Endothelial cell of umbilical vein (primary cell): ENCODE data around the gene FAAP100. TPM values are rescaled to one million over a fixed set of nuclear protein-coding genes. Genes with fewer than 3 reads are reported as not detected.

Source experiments
- BruUV-seq: library from RNA; stranded (reverse); fragments of 400-500 nt; replicated peaks from 2 replicates; lab custom pipeline; 2021; lab: Mats Ljungman, UMichigan
- CTCF ChIA-PET: fragments of 300-600, 350-600 bp; sonication (Branson Sonifier 250); formaldehyde crosslinking; loops from one replicate; lab custom pipeline; 2021; ENCODE audit warnings: antibody characterized with exemption, inconsistent platforms; lab: Charles Lee
- POLR2A ChIA-PET: fragments of 300-600, 350-600 bp; sonication (Branson Sonifier 250); formaldehyde crosslinking; loops from one replicate; lab custom pipeline; 2021; ENCODE audit warnings: antibody characterized with exemption, inconsistent platforms; lab: Charles Lee
- DNase-seq: peaks from one replicate; pipeline ENCODE4 v3.0.0-alpha.2; 2011; ENCODE audit warnings: low read depth, low spot score
- FAIRE-seq: peaks from 2 replicates; lab custom pipeline; 2011; peaks lifted over from hg19 to GRCh38; lab: Jason Lieb, UNC
- H2AFZ ChIP-seq: 2 replicates; pipeline ENCODE4 v1.6.0; 2012; ENCODE audit warnings: low read depth, low read length, control low read depth, inconsistent platforms
- H3K27ac ChIP-seq: 2 replicates; pipeline ENCODE4 v1.5.1; 2011; ENCODE audit warnings: low read depth, mild to moderate bottlenecking, control low read depth, low read length, moderate library complexity; ENCODE audit not compliant: insufficient read depth
- H3K27me3 ChIP-seq, 2 experiments: 2 replicates each; pipeline versions ENCODE4 v1.6.0 to v1.6.1; 2011; ENCODE audit warnings: low read length in 2 of 2, mixed read lengths in 1 of 2; ENCODE audit not compliant: control insufficient read depth in 2 of 2, insufficient read depth in 2 of 2
- H3K36me3 ChIP-seq, 2 experiments: 2 replicates in 1 of 2; 3 replicates in 1 of 2; pipeline ENCODE4 v1.5.1; 2011; ENCODE audit warnings: low read length in 2 of 2, mild to moderate bottlenecking in 1 of 2, moderate library complexity in 1 of 2; ENCODE audit not compliant: control insufficient read depth in 2 of 2, insufficient read depth in 2 of 2; ENCODE audit errors: extremely low read depth in 1 of 2
- H3K4me1 ChIP-seq: 3 replicates; pipeline ENCODE4 v1.5.1; 2011; ENCODE audit warnings: mild to moderate bottlenecking, low read length; ENCODE audit not compliant: control insufficient read depth, insufficient read depth; ENCODE audit errors: extremely low read depth
- H3K4me2 ChIP-seq: 2 replicates; pipeline ENCODE4 v1.6.1; 2011; ENCODE audit warnings: low read length, control low read depth, mixed read lengths; ENCODE audit not compliant: insufficient read depth
- H3K4me3 ChIP-seq, 3 experiments: fragments of 200-600 bp in 1 of 3; sonication (generic), shearing (Covaris generic) in 1 of 3; replicated peaks in 1 of 3; 2 replicates each; pipeline ENCODE4 v1.5.1; 2011 to 2016; ENCODE audit warnings: control low read depth in 3 of 3, low read length in 3 of 3, mild to moderate bottlenecking in 2 of 3, inconsistent platforms in 1 of 3, low read depth in 1 of 3, moderate library complexity in 1 of 3; ENCODE audit not compliant: insufficient read depth in 1 of 3
- H3K79me2 ChIP-seq: 2 replicates; pipeline ENCODE4 v1.6.0; 2012; ENCODE audit warnings: low read length, inconsistent platforms; ENCODE audit not compliant: control insufficient read depth, insufficient read depth
- H3K9ac ChIP-seq: replicated peaks from 2 replicates; pipeline ENCODE3; 2011; ENCODE audit warnings: low read length, control low read depth; ENCODE audit not compliant: insufficient read depth; ENCODE audit errors: extremely low read depth
- H3K9me1 ChIP-seq: replicated peaks from 3 replicates; pipeline ENCODE4 v1.6.0; 2011; ENCODE audit warnings: mild to moderate bottlenecking, low read length; ENCODE audit not compliant: control insufficient read depth, insufficient read depth; ENCODE audit errors: extremely low read depth
- H3K9me3 ChIP-seq: replicated peaks from 2 replicates; pipeline ENCODE4 v1.5.1; 2012; ENCODE audit warnings: low read length, inconsistent platforms; ENCODE audit not compliant: control insufficient read depth, insufficient read depth
- H4K20me1 ChIP-seq: replicated peaks from 2 replicates; pipeline ENCODE3; 2011; ENCODE audit warnings: mild to moderate bottlenecking, low read length; ENCODE audit not compliant: control insufficient read depth, insufficient read depth; ENCODE audit errors: extremely low read depth
- CTCF ChIP-seq, 2 donors: IDR thresholded peaks; 1 replicate in 1 of 2; 2 replicates in 1 of 2; pipeline ENCODE4 v1.5.1; 2011; ENCODE audit warnings: low read length in 2 of 2, mild to moderate bottlenecking in 2 of 2, moderate library complexity in 2 of 2, control low read depth in 1 of 2, inconsistent platforms in 1 of 2, low read depth in 1 of 2; ENCODE audit not compliant: insufficient read depth in 1 of 2; ENCODE audit errors: extremely low read depth in 1 of 2
- FOS ChIP-seq: IDR thresholded peaks from 2 replicates; pipeline ENCODE4 v1.6.1; 2011; ENCODE audit warnings: mild to moderate bottlenecking, low read length, moderate library complexity, borderline replicate concordance; ENCODE audit not compliant: insufficient read depth
- GATA2 ChIP-seq: IDR thresholded peaks from 2 replicates; pipeline ENCODE4 v1.7.0; 2011; ENCODE audit warnings: low read depth, mild to moderate bottlenecking, moderate library complexity, mixed read lengths, low read length; ENCODE audit not compliant: insufficient read length, insufficient read depth
- MAX ChIP-seq: IDR thresholded peaks from 2 replicates; pipeline ENCODE4 v1.6.1; 2011; ENCODE audit not compliant: insufficient read depth, insufficient read length
- POLR2A ChIP-seq: IDR thresholded peaks from 2 replicates; pipeline ENCODE4 v1.6.1; 2012; ENCODE audit warnings: low read depth, mild to moderate bottlenecking, control low read depth, low read length
- POLR2AphosphoS5 ChIP-seq: IDR thresholded peaks from 2 replicates; pipeline ENCODE4 v1.6.1; 2012; ENCODE audit warnings: low read depth, mild to moderate bottlenecking, control low read depth, low read length, moderate library complexity; ENCODE audit not compliant: insufficient read depth
- dilution Hi-C: fragments of 300-500 bp; cut with MboI; formaldehyde crosslinking; loops from one replicate; pipeline ENCODE4 v1.15.0; 2019; ENCODE audit warnings: low sequenced_read_pairs; ENCODE audit not compliant: extremely low pct_ligation_motif_present
- intact Hi-C: fragments of 100-400 bp; cut with micrococcal nuclease; formaldehyde crosslinking; loops from one replicate; pipeline ENCODE4 v1.10.0; 2022
- polyA plus RNA-seq, 4 experiments: library from polyadenylated mRNA; depleted of rRNA in 3 of 4; stranded (reverse) in 3 of 4; unstranded in 1 of 4; fragments of >200 nt; gene quantifications; 2 replicates each; pipeline versions ENCODE4 v1.2.1 to v1.2.3, GENCODE V29; 2011 to 2012; ENCODE audit warnings: missing spikeins in 1 of 4
- total RNA-seq: library from RNA; stranded (reverse); gene quantifications from 2 replicates; pipeline ENCODE4 v1.2.3, GENCODE V29; 2021

FAAP100 gene
- total and polyA plus RNA-seq, 2 donors (not counting 3 experiments of a cell fraction or from before 2014, with no cell fraction given), result 35.4 to 54.3 TPM

- ChIA-PET CTCF (interaction anchor here (1.0 to 2.6 kb wide), 3 partner anchors 10 to 36 kb away, joined by 3 to 16 read pairs (median 4); no protein-coding TSS in a partner anchor), POLR2A (no interaction called here)
- Histone ChIP-seq H3K9me1 (no peaks in the 10 kb centered on the region), H3K36me3 (peaks cover 18 to 19% of the 10 kb centered on the region in 2 experiments), H3K27me3 (no peaks in the 10 kb centered on the region), H3K79me2 (peaks cover 20% of the 10 kb centered on the region), H3K9me3 (no peaks in the 10 kb centered on the region), H3K4me1 (peaks cover 69% of the 10 kb centered on the region), H3K4me3 (no peak overlapping the region), H3K4me2 (peak overlapping the region; percentile 80), H3K27ac (peak overlapping the region; percentile 96), H4K20me1 (no peaks in the 10 kb centered on the region), H3K9ac (peak overlapping the region; percentile 85), H2AFZ (no peak overlapping the region)
- no peak for DNase-seq
- BruUV-seq, result no TSS peak
- TF ChIP-seq FOS, result no peak
- TF ChIP-seq POLR2A, result no peak
- TF ChIP-seq CTCF (IDR thresholded peaks at IDR 0.05; ENCODE audit: extremely low read depth in 1 of 2, insufficient read depth in 1 of 2, low read depth in 1 of 2, low read length in 2 of 2), result no peak
- TF ChIP-seq MAX, result no peak
- no peak for TF ChIP-seq GATA2
- no peak for TF ChIP-seq POLR2AphosphoS5
- dilution Hi-C loops (no loop called here), intact Hi-C loops (loop anchor here (5.0 kb wide), 1 partner anchor 37 kb away; no protein-coding TSS in a partner anchor)
- no peak for FAIRE-seq
These were observed 13.1 kb upstream of the FAAP100 start for GRCh38 chr17:81565231-81565630.
